Gastroesophageal sphincter (tissue), 4 donors: ENCODE measurements around the gene NTSR1. TPM values are rescaled to one million over a fixed set of nuclear protein-coding genes. Genes with fewer than 3 reads are reported as not detected.

Experiments used
- ATAC-seq: fragments of 150-250 bp; one replicate; pipeline ENCODE4 v1.9.1; 2016; ENCODE audit warnings: mild to moderate bottlenecking, moderate library complexity
- H3K27ac ChIP-seq, 4 donors: fragments of 200-600 bp; sonication (generic) in 3 of 4; 1 replicate in 3 of 4; 2 replicates in 1 of 4; pipeline ENCODE4 v1.5.1; 2016 to 2019
- H3K27me3 ChIP-seq: fragments of 200-600 bp; sonication (generic); one replicate; pipeline ENCODE4 v1.5.1; 2019
- H3K36me3 ChIP-seq, 2 donors: fragments of 200-600 bp; sonication (generic); one replicate each; pipeline ENCODE4 v1.5.1; 2019; ENCODE audit warnings: control low read depth in 1 of 2
- H3K4me1 ChIP-seq, 3 donors: fragments of 200-600 bp; sonication (generic); 1 replicate in 2 of 3; 2 replicates in 1 of 3; pipeline ENCODE4 v1.5.1; 2016 to 2019; ENCODE audit warnings: control low read depth in 2 of 3
- H3K4me3 ChIP-seq, 2 donors: fragments of 200-600 bp; sonication (generic); one replicate each; pipeline ENCODE4 v1.5.1; 2019; ENCODE audit warnings: mild to moderate bottlenecking in 1 of 2, moderate library complexity in 1 of 2
- H3K9me3 ChIP-seq, 3 donors: fragments of 200-600 bp; sonication (generic); one replicate each; pipeline ENCODE4 v1.5.1; 2017 to 2019; ENCODE audit warnings: control low read depth in 2 of 3
- EP300 ChIP-seq: sonication (generic); formaldehyde crosslinking; IDR thresholded peaks from one replicate; pipeline ENCODE4 v1.6.1; 2017; ENCODE audit warnings: antibody characterized with exemption, mild to moderate bottlenecking
- POLR2A ChIP-seq, 2 donors: fragments of 450-650 bp; IDR thresholded peaks; one replicate each; pipeline ENCODE4 v1.6.1; 2017; ENCODE audit warnings: antibody characterized with exemption in 2 of 2, mild to moderate bottlenecking in 2 of 2, moderate library complexity in 1 of 2
- POLR2AphosphoS5 ChIP-seq: sonication (generic); formaldehyde crosslinking; IDR thresholded peaks from one replicate; pipeline ENCODE4 v1.6.1; 2017; ENCODE audit warnings: antibody characterized with exemption
- WGBS, 2 donors: methylation state at CpG; one replicate each; pipeline ENCODE4 v1.1.5; 2018; ENCODE audit warnings: low coverage in 1 of 2; 5-methylcytosine and 5-hydroxymethylcytosine counted together
- total RNA-seq, 4 donors: library from RNA; depleted of rRNA; stranded (reverse); fragments of >200 nt; gene quantifications; one replicate each; pipeline ENCODE4 v1.1.0, GENCODE V29; 2016
- TF ChIP-seq, protein P1 (sequence below), 4 experiments: fragments of 200-600 bp in 2 of 4; fragments of 450-650 bp in 2 of 4; sonication (generic) in 1 of 4; IDR thresholded peaks; one replicate each; pipeline ENCODE4 v1.5.1; 2017 to 2019; ENCODE audit warnings: antibody characterized with exemption in 4 of 4, mild to moderate bottlenecking in 2 of 4, moderate library complexity in 2 of 4

NTSR1 gene
- total RNA-seq, 4 donors from 2014 or later = 0.13 to 0.85 (median 0.19) TPM

DNA sequence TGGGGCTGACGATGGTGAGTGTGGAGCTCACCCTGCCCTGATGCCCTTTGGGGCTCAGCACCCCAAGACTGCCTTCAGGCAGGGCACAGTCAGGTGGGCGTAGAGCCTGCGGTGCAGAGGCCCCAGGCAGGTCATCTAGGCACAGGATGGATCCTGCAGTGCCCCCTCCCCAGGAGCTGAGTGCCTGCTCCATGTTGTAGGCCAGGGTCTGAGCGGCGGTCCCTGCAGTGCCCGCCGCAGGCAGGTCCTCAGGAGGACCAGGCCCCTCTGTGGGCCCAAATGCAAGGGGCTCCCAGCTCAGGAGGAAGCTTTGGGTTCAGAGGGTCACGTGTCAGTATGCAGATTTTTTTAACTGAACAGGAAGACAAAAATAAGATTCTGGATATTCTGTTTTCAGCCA is 90.4 kb downstream of the NTSR1 start:
- peaks cover 0 to 43% (median 7%) of the 10 kb centered on the region in 3 donors for H3K4me1 ChIP-seq
- H3K27me3 ChIP-seq = no peaks in the 10 kb centered on the region
- H3K36me3 ChIP-seq = peaks cover 0 to 38% of the 10 kb centered on the region in 2 donors
- no peak overlapping the region for H3K4me3 ChIP-seq
- TF ChIP-seq POLR2A (IDR thresholded peaks at IDR 0.05) (no peak), POLR2AphosphoS5 (no peak), EP300 (no peak)
- TF ChIP-seq, protein P1, sequence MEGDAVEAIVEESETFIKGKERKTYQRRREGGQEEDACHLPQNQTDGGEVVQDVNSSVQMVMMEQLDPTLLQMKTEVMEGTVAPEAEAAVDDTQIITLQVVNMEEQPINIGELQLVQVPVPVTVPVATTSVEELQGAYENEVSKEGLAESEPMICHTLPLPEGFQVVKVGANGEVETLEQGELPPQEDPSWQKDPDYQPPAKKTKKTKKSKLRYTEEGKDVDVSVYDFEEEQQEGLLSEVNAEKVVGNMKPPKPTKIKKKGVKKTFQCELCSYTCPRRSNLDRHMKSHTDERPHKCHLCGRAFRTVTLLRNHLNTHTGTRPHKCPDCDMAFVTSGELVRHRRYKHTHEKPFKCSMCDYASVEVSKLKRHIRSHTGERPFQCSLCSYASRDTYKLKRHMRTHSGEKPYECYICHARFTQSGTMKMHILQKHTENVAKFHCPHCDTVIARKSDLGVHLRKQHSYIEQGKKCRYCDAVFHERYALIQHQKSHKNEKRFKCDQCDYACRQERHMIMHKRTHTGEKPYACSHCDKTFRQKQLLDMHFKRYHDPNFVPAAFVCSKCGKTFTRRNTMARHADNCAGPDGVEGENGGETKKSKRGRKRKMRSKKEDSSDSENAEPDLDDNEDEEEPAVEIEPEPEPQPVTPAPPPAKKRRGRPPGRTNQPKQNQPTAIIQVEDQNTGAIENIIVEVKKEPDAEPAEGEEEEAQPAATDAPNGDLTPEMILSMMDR (IDR thresholded peaks at IDR 0.05) = no peak
- ATAC-seq = no peak
- WGBS, 2 donors = no CpG with 5 or more reads among the region's 8 CpGs
- no peaks in the 10 kb centered on the region for H3K9me3 ChIP-seq
- no peak overlapping the region for H3K27ac ChIP-seq

DNA sequence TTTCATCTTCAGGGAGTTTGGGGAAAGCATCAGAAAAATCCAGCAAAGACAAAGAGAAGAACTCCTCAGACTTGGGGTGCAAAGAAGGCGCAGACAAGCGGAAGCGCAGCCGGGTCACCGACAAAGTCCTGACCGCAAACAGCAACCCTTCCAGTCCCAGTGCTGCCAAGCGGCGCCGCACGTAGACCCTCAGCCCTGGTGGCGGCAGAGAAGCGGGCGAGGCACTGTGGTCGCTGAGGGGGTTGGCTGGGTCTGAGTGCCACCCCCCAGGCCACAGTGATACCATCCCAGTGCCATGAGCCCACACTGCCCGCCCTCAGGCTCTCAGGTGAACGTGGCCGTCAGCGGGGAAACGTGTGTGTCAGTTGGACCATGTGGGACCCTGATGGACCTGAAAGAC is 90.8 kb downstream of the NTSR1 start:
- 100% methylated on average over 1 of the region's 19 CpGs; no CpG with 5 or more reads in 1 of the 2 donors for WGBS, 2 donors
- Histone ChIP-seq H3K4me1 (peaks cover 0 to 46% (median 7%) of the 10 kb centered on the region in 3 donors), H3K27ac (no peak overlapping the region), H3K4me3 (no peak overlapping the region), H3K27me3 (no peaks in the 10 kb centered on the region), H3K36me3 (peaks cover 0 to 38% of the 10 kb centered on the region in 2 donors), H3K9me3 (no peaks in the 10 kb centered on the region)
- no peak for ATAC-seq
- no peak for TF ChIP-seq POLR2AphosphoS5
- TF ChIP-seq POLR2A (IDR thresholded peaks at IDR 0.05) = no peak
- TF ChIP-seq EP300 = no peak
- TF ChIP-seq, protein P1 (IDR thresholded peaks at IDR 0.05) = no peak

GRCh38 chr20:62799873-62800272 is 91.2 kb downstream of the NTSR1 start:
- WGBS, 2 donors = 50 to 87% methylated on average over 3 to 7 of the region's 10 CpGs
- peaks cover 0 to 42% (median 7%) of the 10 kb centered on the region in 3 donors for H3K4me1 ChIP-seq
- peaks cover 0 to 38% of the 10 kb centered on the region in 2 donors for H3K36me3 ChIP-seq
- TF ChIP-seq, protein P1 (IDR thresholded peaks at IDR 0.05) = no peak
- TF ChIP-seq POLR2AphosphoS5 (no peak), EP300 (no peak), POLR2A (IDR thresholded peaks at IDR 0.05) (no peak)
- H3K4me3 ChIP-seq = no peak overlapping the region
- no peaks in the 10 kb centered on the region for H3K27me3 ChIP-seq
- no peak overlapping the region for H3K27ac ChIP-seq
- no peaks in the 10 kb centered on the region for H3K9me3 ChIP-seq
- no peak for ATAC-seq

DNA sequence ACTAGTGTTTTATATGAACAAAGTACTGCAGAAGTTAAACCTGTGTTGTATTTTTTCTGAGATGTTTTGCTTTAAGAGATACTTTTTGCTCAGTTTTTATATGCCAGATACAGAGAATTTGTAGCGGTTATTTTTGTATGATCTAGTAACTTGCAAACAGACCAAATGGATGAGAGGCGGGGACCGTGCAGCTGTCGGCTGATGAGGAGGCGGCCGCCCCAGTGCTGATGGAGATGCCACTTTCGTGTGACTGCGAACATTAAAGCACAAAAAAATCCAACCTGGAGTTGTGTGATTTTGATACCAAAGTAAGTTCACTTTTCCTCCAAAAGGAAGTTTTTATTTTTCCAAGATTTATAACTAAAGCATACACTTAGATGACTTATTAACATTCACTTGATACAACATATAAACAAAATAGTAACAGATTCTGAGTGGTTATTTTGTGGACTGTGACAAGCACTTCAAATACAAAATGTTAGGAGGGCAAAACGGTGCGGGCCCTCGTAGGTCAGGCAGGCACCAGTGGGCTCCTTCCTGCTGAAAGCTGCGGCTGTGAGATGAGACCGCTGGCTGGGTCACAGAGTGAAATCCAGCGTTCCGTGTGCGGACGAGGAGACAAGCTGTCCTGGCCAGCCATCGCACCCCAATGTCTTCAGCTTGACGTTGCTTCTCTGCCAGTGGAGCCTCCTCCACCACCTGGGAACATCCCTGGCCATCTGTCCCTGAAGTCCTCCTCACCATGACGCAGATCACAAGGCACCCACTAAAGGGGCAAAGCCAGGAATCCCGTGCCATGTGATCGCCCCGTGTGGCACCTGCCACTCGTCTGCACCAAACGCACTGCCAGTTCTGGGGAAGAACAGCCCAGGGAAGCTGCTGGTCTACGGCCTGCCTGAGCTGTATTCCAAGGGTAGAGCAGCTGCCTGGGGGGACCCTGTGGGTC is 92.0 kb downstream of the NTSR1 start:
- H3K27ac ChIP-seq = no peak overlapping the region
- 82% methylated on average over 17 of the region's 26 CpGs for WGBS, 2 donors
- peaks cover 0 to 38% of the 10 kb centered on the region in 2 donors for H3K36me3 ChIP-seq
- no peaks in the 10 kb centered on the region for H3K27me3 ChIP-seq
- no peak for ATAC-seq
- H3K9me3 ChIP-seq = no peaks in the 10 kb centered on the region
- TF ChIP-seq EP300 (no peak), POLR2A (IDR thresholded peaks at IDR 0.05) (no peak), POLR2AphosphoS5 (no peak)
- TF ChIP-seq, protein P1 (IDR thresholded peaks at IDR 0.05) = no peak
- H3K4me1 ChIP-seq = peaks cover 0 to 38% (median 7%) of the 10 kb centered on the region in 3 donors
- no peak overlapping the region for H3K4me3 ChIP-seq
